KMS-11 (cell line): ENCODE data around the gene MRTFB.
A peak's percentile ranks its signal among the peaks of the same experiment; 100 is the strongest.

Source experiments
- H2AFZ ChIP-seq: fragments of 200-600 bp; sonication (generic); 2 replicates; pipeline ENCODE4 v1.6.1; 2016; ENCODE audit warnings: antibody characterized with exemption, mixed run types, low read depth
- H3K27ac ChIP-seq: fragments of 200-600 bp; sonication (generic); 2 replicates; pipeline ENCODE4 v1.6.1; 2016; ENCODE audit warnings: mild to moderate bottlenecking, mixed run types
- H3K27me3 ChIP-seq: fragments of 200-600 bp; sonication (generic); 2 replicates; pipeline ENCODE4 v1.6.1; 2017; ENCODE audit warnings: mild to moderate bottlenecking, low read depth, mixed run types, moderate library complexity; ENCODE audit not compliant: insufficient read depth
- H3K36me3 ChIP-seq: fragments of 200-600 bp; sonication (generic); 2 replicates; pipeline ENCODE4 v1.6.1; 2017; ENCODE audit warnings: mild to moderate bottlenecking, mixed run types; ENCODE audit not compliant: insufficient read depth
- H3K4me1 ChIP-seq: fragments of 200-600 bp; sonication (generic); 2 replicates; pipeline ENCODE4 v1.6.1; 2016; ENCODE audit warnings: mild to moderate bottlenecking, low read depth, mixed run types; ENCODE audit not compliant: poor library complexity, severe bottlenecking
- H3K4me2 ChIP-seq: fragments of 200-600 bp; sonication (generic); 2 replicates; pipeline ENCODE4 v1.7.0; 2016; ENCODE audit warnings: mild to moderate bottlenecking, mixed run types
- H3K4me3 ChIP-seq: fragments of 200-600 bp; sonication (generic); IDR thresholded peaks from 2 replicates; pipeline ENCODE4 v1.6.1; 2017; ENCODE audit warnings: low read depth, low read length, mixed read lengths; ENCODE audit not compliant: insufficient read depth
- H3K79me2 ChIP-seq: fragments of 200-600 bp; sonication (generic); 2 replicates; pipeline ENCODE4 v1.6.1; 2016; ENCODE audit warnings: low read depth, mixed run types; ENCODE audit not compliant: insufficient read depth
- H3K9ac ChIP-seq: fragments of 200-600 bp; sonication (generic); 2 replicates; pipeline ENCODE4 v1.6.1; 2016; ENCODE audit warnings: mild to moderate bottlenecking, mixed run types
- H4K20me1 ChIP-seq: fragments of 200-600 bp; sonication (generic); 2 replicates; pipeline ENCODE4 v1.6.1; 2016; ENCODE audit warnings: mild to moderate bottlenecking, mixed run types; ENCODE audit not compliant: insufficient read depth
- CTCF ChIP-seq: fragments of 200-600 bp; sonication (generic); conservative IDR thresholded peaks from 2 replicates; pipeline ENCODE4 v1.6.1; 2017; ENCODE audit warnings: low read depth, mild to moderate bottlenecking, antibody characterized with exemption, low read length, moderate library complexity, mixed read lengths

The MRTFB gene

GRCh38 chr16:14304891-14305460 is 233.9 kb downstream of the MRTFB start:
- no peak overlapping the region for H3K4me3 ChIP-seq
- no peaks in the 10 kb centered on the region for H3K27me3 ChIP-seq
- peaks cover 53% of the 10 kb centered on the region for H3K4me1 ChIP-seq
- no peak overlapping the region for H2AFZ ChIP-seq
- peak overlapping the region; percentile 91; the same call in 1 of the 2 replicates for H3K9ac ChIP-seq
- H3K36me3 ChIP-seq = no peaks in the 10 kb centered on the region
- peaks cover 78% of the 10 kb centered on the region for H3K79me2 ChIP-seq
- peak overlapping the region; percentile 81 for H3K27ac ChIP-seq
- peak overlapping the region; percentile 85 for H3K4me2 ChIP-seq
- no peaks in the 10 kb centered on the region for H4K20me1 ChIP-seq
- no peak for TF ChIP-seq CTCF

GRCh38 chr16:14306485-14307058 is 235.5 kb downstream of the MRTFB start:
- H3K79me2 ChIP-seq = peaks cover 94% of the 10 kb centered on the region
- peak overlapping the region; percentile 81 for H3K27ac ChIP-seq
- no peaks in the 10 kb centered on the region for H3K27me3 ChIP-seq
- H2AFZ ChIP-seq = no peak overlapping the region
- H3K4me3 ChIP-seq = no peak overlapping the region
- peak overlapping the region; percentile 85 for H3K4me2 ChIP-seq
- no peaks in the 10 kb centered on the region for H3K36me3 ChIP-seq
- no peak for TF ChIP-seq CTCF
- peaks cover 68% of the 10 kb centered on the region for H3K4me1 ChIP-seq
- H3K9ac ChIP-seq = peak overlapping the region; percentile 91
- no peaks in the 10 kb centered on the region for H4K20me1 ChIP-seq

- no peak for TF ChIP-seq CTCF
- H3K4me1 ChIP-seq = peaks cover 72% of the 10 kb centered on the region
- no peaks in the 10 kb centered on the region for H4K20me1 ChIP-seq
- no peaks in the 10 kb centered on the region for H3K27me3 ChIP-seq
- peak overlapping the region; percentile 85 for H3K4me2 ChIP-seq
- no peaks in the 10 kb centered on the region for H3K36me3 ChIP-seq
- H3K9ac ChIP-seq = peak overlapping the region; percentile 91
- no peak overlapping the region for H2AFZ ChIP-seq
- peaks cover 100% of the 10 kb centered on the region for H3K79me2 ChIP-seq
- H3K4me3 ChIP-seq = no peak overlapping the region
- H3K27ac ChIP-seq = peak overlapping the region; percentile 81
These were observed 236.0 kb downstream of the MRTFB start for GRCh38 chr16:14307059-14307526.

- peak overlapping the region; percentile 85 for H3K4me2 ChIP-seq
- peak overlapping the region; percentile 81 for H3K27ac ChIP-seq
- peak overlapping the region; percentile 91 for H3K9ac ChIP-seq
- H4K20me1 ChIP-seq = no peaks in the 10 kb centered on the region
- H3K27me3 ChIP-seq = no peaks in the 10 kb centered on the region
- no peak for TF ChIP-seq CTCF
- peaks cover 79% of the 10 kb centered on the region for H3K4me1 ChIP-seq
- H2AFZ ChIP-seq = no peak overlapping the region
- H3K79me2 ChIP-seq = peaks cover 100% of the 10 kb centered on the region
- H3K4me3 ChIP-seq = no peak overlapping the region
- no peaks in the 10 kb centered on the region for H3K36me3 ChIP-seq
These were observed 236.6 kb downstream of the MRTFB start for GRCh38 chr16:14307527-14308367.
